Ectodermal cell (in vitro differentiated cells): ENCODE measurements around the gene KLHL29.

Source experiments
- H3K27ac ChIP-seq: 2 replicates; pipeline ENCODE4 v1.7.0; 2013; ENCODE audit warnings: mild to moderate bottlenecking, low read depth, low read length; ENCODE audit not compliant: insufficient read depth, poor library complexity, severe bottlenecking
- H3K27me3 ChIP-seq: 2 replicates; pipeline ENCODE4 v1.7.0; 2013; ENCODE audit warnings: mild to moderate bottlenecking, low read length; ENCODE audit not compliant: insufficient read depth, control insufficient read depth, poor library complexity, severe bottlenecking
- H3K36me3 ChIP-seq: one replicate; pipeline ENCODE4 v1.7.0; 2013; ENCODE audit warnings: low read length; ENCODE audit not compliant: control insufficient read depth, insufficient read depth
- H3K4me1 ChIP-seq: one replicate; pipeline ENCODE4 v1.7.0; 2013; ENCODE audit warnings: low read length; ENCODE audit not compliant: control insufficient read depth, insufficient read depth
- H3K4me3 ChIP-seq: 2 replicates; pipeline ENCODE4 v1.7.0; 2013; ENCODE audit warnings: low read depth, low read length, control low read depth; ENCODE audit not compliant: insufficient read depth
- H3K9me3 ChIP-seq: 2 replicates; pipeline ENCODE4 v1.7.0; 2013; ENCODE audit warnings: mild to moderate bottlenecking, low read length, moderate library complexity; ENCODE audit not compliant: control insufficient read depth
- WGBS, 2 experiments: methylation state at CpG; one replicate each; pipeline ENCODE4 v1.1.7; 2013; ENCODE audit warnings: missing lambda C conversion rate in 2 of 2; 5-methylcytosine and 5-hydroxymethylcytosine counted together

The KLHL29 gene

DNA sequence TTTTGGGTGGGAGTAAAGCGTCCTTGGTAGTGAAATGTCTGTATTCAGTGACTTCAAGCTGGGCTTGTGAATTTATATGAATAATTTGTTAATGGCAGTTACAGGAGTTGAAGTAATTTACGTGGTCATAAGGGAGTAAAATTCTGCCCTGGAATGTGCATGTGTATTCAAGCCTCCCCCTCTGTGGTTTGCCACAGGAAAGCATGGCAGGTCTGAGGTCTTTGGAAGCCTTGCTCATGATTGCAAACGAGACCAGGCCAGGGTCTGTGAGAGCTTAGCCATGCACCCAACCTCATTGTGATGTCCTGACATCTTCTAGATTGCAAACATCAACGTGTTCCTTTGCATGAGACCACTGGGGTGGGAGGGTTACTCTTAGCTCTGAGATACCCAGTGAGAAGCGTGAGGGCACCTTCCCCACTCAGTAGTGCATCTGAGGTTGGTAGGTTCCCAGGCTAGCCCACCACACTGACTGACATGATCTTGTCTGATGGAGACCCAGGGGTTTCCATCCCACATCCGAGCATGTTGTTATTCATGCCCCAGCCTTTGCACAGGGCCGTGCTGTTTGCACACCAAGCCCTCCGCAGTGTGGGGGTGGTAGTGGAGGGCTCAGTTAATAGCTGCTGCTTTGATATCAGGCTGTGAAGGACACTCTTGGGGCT, 216.5 kb downstream of the KLHL29 start:
- no peak overlapping the region for H3K4me3 ChIP-seq
- H3K36me3 ChIP-seq, result no peaks in the 10 kb centered on the region
- whole genome bisulfite sequencing, 2 experiments, result 82 to 84% methylated on average over 8 of the region's 8 CpGs
- H3K4me1 ChIP-seq, result peaks cover 10% of the 10 kb centered on the region
- H3K9me3 ChIP-seq, result no peaks in the 10 kb centered on the region
- no peaks in the 10 kb centered on the region for H3K27me3 ChIP-seq
- no peak overlapping the region for H3K27ac ChIP-seq

- no peak overlapping the region for H3K27ac ChIP-seq
- peaks cover 7% of the 10 kb centered on the region for H3K4me1 ChIP-seq
- no peaks in the 10 kb centered on the region for H3K9me3 ChIP-seq
- 83 to 84% methylated on average over 12 of the region's 12 CpGs for WGBS, 2 experiments
- no peaks in the 10 kb centered on the region for H3K36me3 ChIP-seq
- H3K27me3 ChIP-seq, result no peaks in the 10 kb centered on the region
- no peak overlapping the region for H3K4me3 ChIP-seq
Observed at GRCh38 chr2:23602116-23602515, 217.1 kb downstream of the KLHL29 start.

GRCh38 chr2:23603156-23603555, 218.2 kb downstream of the KLHL29 start:
- H3K27ac ChIP-seq, result no peak overlapping the region
- H3K4me1 ChIP-seq, result peaks cover 7% of the 10 kb centered on the region
- no peak overlapping the region for H3K4me3 ChIP-seq
- no peaks in the 10 kb centered on the region for H3K36me3 ChIP-seq
- H3K27me3 ChIP-seq, result no peaks in the 10 kb centered on the region
- 91 to 93% methylated on average over 6 of the region's 6 CpGs for WGBS, 2 experiments
- no peaks in the 10 kb centered on the region for H3K9me3 ChIP-seq

GRCh38 chr2:23603581-23603980, 218.6 kb downstream of the KLHL29 start:
- H3K36me3 ChIP-seq, result no peaks in the 10 kb centered on the region
- WGBS, 2 experiments, result 94% methylated on average over 12 of the region's 12 CpGs
- H3K27ac ChIP-seq, result no peak overlapping the region

DNA sequence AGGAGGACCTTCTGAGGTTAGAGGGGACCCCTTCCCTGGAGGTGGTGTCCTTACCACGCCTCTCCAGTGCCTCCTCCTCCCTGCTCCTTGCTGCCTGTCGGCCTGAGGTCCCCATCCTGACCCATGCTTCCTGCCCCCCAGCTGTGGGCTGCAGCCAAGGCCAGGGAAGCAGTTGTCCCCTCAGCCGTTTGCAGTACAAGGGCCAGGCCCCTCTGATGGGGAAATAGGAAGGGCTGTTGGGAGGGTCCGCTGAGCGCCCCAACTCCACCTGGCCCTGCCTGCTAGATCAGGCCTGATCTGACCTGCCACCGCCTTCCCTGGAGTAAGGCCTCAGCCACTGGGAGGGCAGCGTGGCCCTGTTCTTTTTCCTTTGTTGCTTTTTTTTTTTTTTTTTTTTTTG, 219.8 kb downstream of the KLHL29 start:
- Histone ChIP-seq H3K4me3 (no peak overlapping the region), H3K27me3 (no peaks in the 10 kb centered on the region), H3K9me3 (no peaks in the 10 kb centered on the region), H3K27ac (no peak overlapping the region), H3K4me1 (peaks cover 5% of the 10 kb centered on the region), H3K36me3 (no peaks in the 10 kb centered on the region)
- 91% methylated on average over 7 of the region's 7 CpGs for WGBS, 2 experiments

More at GRCh38 chr2:23603581-23603980, 218.6 kb downstream of the KLHL29 start:
- Histone ChIP-seq H3K9me3 (no peaks in the 10 kb centered on the region), H3K27me3 (no peaks in the 10 kb centered on the region), H3K4me1 (peaks cover 7% of the 10 kb centered on the region), H3K4me3 (no peak overlapping the region)

GRCh38 chr2:23605236-23605635, 220.3 kb downstream of the KLHL29 start:
- H3K27me3 ChIP-seq, result no peaks in the 10 kb centered on the region
- WGBS, 2 experiments, result 91 to 92% methylated on average over 11 of the region's 11 CpGs
- no peak overlapping the region for H3K4me3 ChIP-seq
- no peaks in the 10 kb centered on the region for H3K9me3 ChIP-seq
- H3K27ac ChIP-seq, result no peak overlapping the region
- no peaks in the 10 kb centered on the region for H3K36me3 ChIP-seq
- no peaks in the 10 kb centered on the region for H3K4me1 ChIP-seq

DNA sequence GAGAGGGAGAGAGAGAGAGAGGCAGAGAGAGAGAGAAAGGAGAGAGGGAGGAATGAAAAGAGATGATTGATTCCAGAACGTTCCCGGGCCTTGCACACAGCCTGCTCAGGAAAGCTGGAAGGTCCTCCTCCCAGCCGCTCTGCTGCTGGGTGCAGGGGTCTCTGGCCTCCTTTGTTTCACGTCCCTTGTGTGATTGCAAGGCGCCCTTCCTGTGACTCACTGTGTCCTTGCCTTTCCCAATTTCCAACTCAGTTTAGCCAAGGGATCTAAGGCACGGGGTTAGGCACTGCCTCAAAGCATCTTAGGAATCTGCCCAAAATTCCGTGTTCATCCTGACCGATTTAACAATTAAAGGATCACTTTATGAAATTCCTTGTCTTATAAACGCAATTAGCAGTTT, 221.2 kb downstream of the KLHL29 start:
- H3K4me3 ChIP-seq, result no peak overlapping the region
- H3K36me3 ChIP-seq, result no peaks in the 10 kb centered on the region
- H3K9me3 ChIP-seq, result no peaks in the 10 kb centered on the region
- no peaks in the 10 kb centered on the region for H3K4me1 ChIP-seq
- 88 to 90% methylated on average over 9 of the region's 9 CpGs for WGBS, 2 experiments
- no peak overlapping the region for H3K27ac ChIP-seq
- H3K27me3 ChIP-seq, result no peaks in the 10 kb centered on the region

GRCh38 chr2:23606968-23607367, 222.0 kb downstream of the KLHL29 start:
- H3K27ac ChIP-seq, result no peak overlapping the region
- no peaks in the 10 kb centered on the region for H3K4me1 ChIP-seq
- H3K9me3 ChIP-seq, result peaks cover under 1% of the 10 kb centered on the region
- no peaks in the 10 kb centered on the region for H3K27me3 ChIP-seq
- H3K4me3 ChIP-seq, result no peak overlapping the region
- H3K36me3 ChIP-seq, result no peaks in the 10 kb centered on the region

DNA sequence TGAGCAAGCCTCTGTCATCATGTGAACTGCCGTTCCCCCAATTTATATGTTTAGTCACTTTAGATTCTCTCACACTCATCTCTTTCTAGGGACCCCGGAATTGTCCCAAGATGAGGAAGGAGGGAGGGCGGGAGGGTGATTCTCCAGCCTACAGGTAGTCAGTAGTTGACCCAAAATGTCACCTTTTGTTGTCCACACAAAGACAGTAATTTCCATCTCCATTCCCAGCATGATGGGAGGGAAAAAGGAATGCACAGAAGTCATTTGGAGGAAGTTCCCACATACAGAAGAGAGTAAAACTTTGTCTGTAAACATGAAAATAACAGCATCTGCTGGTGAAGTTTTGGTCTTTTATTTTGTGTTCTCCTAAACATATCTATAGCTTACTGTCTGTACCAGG, 222.9 kb downstream of the KLHL29 start:
- H3K27ac ChIP-seq, result no peak overlapping the region
- 43 to 78% methylated on average over 1 to 3 of the region's 3 CpGs for WGBS, 2 experiments
- H3K4me3 ChIP-seq, result no peak overlapping the region
- H3K36me3 ChIP-seq, result no peaks in the 10 kb centered on the region
- H3K4me1 ChIP-seq, result no peaks in the 10 kb centered on the region
- peaks cover 2% of the 10 kb centered on the region for H3K9me3 ChIP-seq
- no peaks in the 10 kb centered on the region for H3K27me3 ChIP-seq

DNA sequence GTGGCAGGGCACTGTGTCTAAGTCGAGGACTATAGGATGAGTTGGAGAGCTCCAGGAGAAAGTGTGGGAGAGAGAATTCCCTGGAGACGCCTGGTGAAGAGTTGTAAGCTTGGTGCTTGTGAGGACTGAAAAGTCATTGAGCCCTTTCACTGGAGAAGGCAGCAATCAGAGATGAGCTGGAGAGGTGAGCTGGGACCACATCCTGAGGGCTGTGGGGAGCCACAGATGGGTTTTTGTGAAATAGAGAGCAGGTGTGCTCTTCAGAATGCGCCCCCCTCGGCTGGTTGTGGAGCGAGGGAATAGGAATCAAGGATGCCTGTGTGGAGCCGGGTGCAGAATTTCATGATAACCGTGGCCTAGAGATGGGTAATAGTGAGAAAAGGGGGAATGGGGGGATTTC, 224.3 kb downstream of the KLHL29 start:
- H3K4me1 ChIP-seq, result no peaks in the 10 kb centered on the region
- H3K4me3 ChIP-seq, result no peak overlapping the region
- no peak overlapping the region for H3K27ac ChIP-seq
- 90 to 91% methylated on average over 7 of the region's 7 CpGs for WGBS, 2 experiments
- peaks cover 2% of the 10 kb centered on the region for H3K9me3 ChIP-seq
- H3K36me3 ChIP-seq, result no peaks in the 10 kb centered on the region
- no peaks in the 10 kb centered on the region for H3K27me3 ChIP-seq

DNA sequence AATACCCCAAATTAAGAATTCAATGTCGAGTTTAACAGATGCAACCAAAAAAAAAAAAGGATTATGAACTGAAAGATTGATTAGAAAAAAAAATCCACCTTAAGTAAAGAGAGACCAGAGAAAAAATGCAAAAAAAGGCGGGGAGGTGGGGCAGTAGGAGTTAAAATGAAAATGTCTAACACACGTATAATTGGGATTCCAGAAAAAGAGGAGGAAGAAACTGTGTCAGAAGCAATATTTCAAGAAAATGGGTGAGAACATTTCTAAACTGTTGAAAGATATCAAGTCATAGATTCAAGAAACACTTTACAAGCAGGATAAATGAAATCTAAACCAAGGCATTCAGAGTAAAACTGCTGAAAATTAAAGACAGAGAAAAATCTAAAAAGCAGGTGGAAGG, 226.9 kb downstream of the KLHL29 start:
- H3K27me3 ChIP-seq, result no peaks in the 10 kb centered on the region
- peaks cover 2% of the 10 kb centered on the region for H3K9me3 ChIP-seq
- H3K4me1 ChIP-seq, result peaks cover 4% of the 10 kb centered on the region
- H3K4me3 ChIP-seq, result no peak overlapping the region
- 91 to 92% methylated on average over 2 to 3 of the region's 3 CpGs for WGBS, 2 experiments
- no peaks in the 10 kb centered on the region for H3K36me3 ChIP-seq
- no peak overlapping the region for H3K27ac ChIP-seq
